GM23338 (cell line): ENCODE data around the gene IFNW1. TPM values are rescaled to one million over a fixed set of nuclear protein-coding genes. Genes with fewer than 3 reads are reported as not detected.

Source experiments
- ATAC-seq: fragments of 200-7000 bp; cut with Tn5 transposase; 3 replicates; pipeline ENCODE4 v1.9.1; 2020
- DNase-seq: peaks from one replicate; pipeline ENCODE4 v3.0.0-alpha.2; 2015; ENCODE audit warnings: low spot score
- H2AFZ ChIP-seq: fragments of 200-600 bp; sonication (generic); 2 replicates; pipeline ENCODE4 v1.8.0; 2016; ENCODE audit warnings: antibody characterized with exemption, mild to moderate bottlenecking, moderate library complexity
- H3F3A ChIP-seq: fragments of 200-600 bp; sonication (generic); replicated peaks from 2 replicates; pipeline ENCODE4 v1.8.0; 2017; ENCODE audit warnings: antibody characterized with exemption, mixed run types, low read depth
- H3K27ac ChIP-seq: fragments of 200-600 bp; sonication (generic); 2 replicates; pipeline ENCODE4 v1.6.1; 2016; ENCODE audit warnings: low read depth
- H3K27me3 ChIP-seq: fragments of 200-600 bp; sonication (generic); 2 replicates; pipeline ENCODE4 v1.8.0; 2016; ENCODE audit warnings: mild to moderate bottlenecking, mixed run types, moderate library complexity; ENCODE audit not compliant: insufficient read depth
- H3K36me3 ChIP-seq: fragments of 200-600 bp; sonication (generic); 2 replicates; pipeline ENCODE4 v1.8.0; 2016; ENCODE audit warnings: mild to moderate bottlenecking; ENCODE audit not compliant: insufficient read depth
- H3K4me1 ChIP-seq: fragments of 200-600 bp; sonication (generic); 2 replicates; pipeline ENCODE4 v1.8.0; 2016; ENCODE audit warnings: mild to moderate bottlenecking, moderate library complexity; ENCODE audit not compliant: insufficient read depth
- H3K4me2 ChIP-seq: fragments of 200-600 bp; sonication (generic); 2 replicates; pipeline ENCODE4 v1.7.1; 2017; ENCODE audit warnings: mixed run types
- H3K4me3 ChIP-seq: fragments of 200-600 bp; sonication (generic); 2 replicates; pipeline ENCODE4 v1.6.1; 2016; ENCODE audit warnings: mixed run types
- H3K79me2 ChIP-seq: fragments of 200-600 bp; sonication (generic); replicated peaks from 2 replicates; pipeline ENCODE4 v1.8.0; 2017; ENCODE audit warnings: mild to moderate bottlenecking; ENCODE audit not compliant: insufficient read depth
- H3K9me2 ChIP-seq: fragments of 200-600 bp; sonication (generic); 2 replicates; pipeline ENCODE4 v1.8.0; 2017; ENCODE audit not compliant: insufficient read depth
- H4K20me1 ChIP-seq: fragments of 200-600 bp; sonication (generic); replicated peaks from 2 replicates; pipeline ENCODE4 v1.8.0; 2017; ENCODE audit warnings: mild to moderate bottlenecking; ENCODE audit not compliant: insufficient read depth
- H3K27ac Mint-ChIP-seq: 2 replicates; pipeline ENCODE4 v1.8.0; 2020; ENCODE audit warnings: inconsistent platforms, mild to moderate bottlenecking, moderate library complexity, mixed read lengths
- H3K27me3 Mint-ChIP-seq: 3 replicates; pipeline ENCODE4 v1.8.0; 2022; ENCODE audit warnings: low read depth, mild to moderate bottlenecking, moderate library complexity, mixed read lengths, inconsistent platforms; ENCODE audit not compliant: insufficient read depth, poor library complexity
- H3K36me3 Mint-ChIP-seq: 3 replicates; pipeline ENCODE4 v1.8.0; 2021; ENCODE audit warnings: low read depth, mild to moderate bottlenecking, inconsistent platforms, moderate library complexity, mixed read lengths
- H3K4me1 Mint-ChIP-seq: 3 replicates; pipeline ENCODE4 v1.8.0; 2020; ENCODE audit warnings: mild to moderate bottlenecking, inconsistent platforms, mixed read lengths
- H3K4me3 Mint-ChIP-seq: 3 replicates; pipeline ENCODE4 v1.8.0; 2021; ENCODE audit warnings: moderate library complexity, mild to moderate bottlenecking, inconsistent platforms, mixed read lengths
- H3K9me3 Mint-ChIP-seq: 3 replicates; pipeline ENCODE4 v1.8.0; 2020; ENCODE audit warnings: moderate library complexity, mild to moderate bottlenecking, inconsistent platforms, mixed read lengths
- CTCF ChIP-seq, 2 experiments: fragments of 200-600 bp in 1 of 2; sonication (generic) in 1 of 2; conservative IDR thresholded peaks; 2 replicates each; pipeline versions ENCODE4 v1.5.1 to v1.6.1; 2016 to 2017; ENCODE audit warnings: antibody characterized with exemption in 2 of 2, low read depth in 2 of 2, mild to moderate bottlenecking in 2 of 2, moderate library complexity in 1 of 2
- EZH2 ChIP-seq: fragments of 200-600 bp; sonication (generic); IDR thresholded peaks from one replicate; pipeline ENCODE4 v1.8.0; 2017; ENCODE audit warnings: antibody characterized with exemption, mild to moderate bottlenecking, low read depth; ENCODE audit not compliant: unreplicated experiment
- EZH2phosphoT487 ChIP-seq: fragments of 200-600 bp; sonication (generic); IDR thresholded peaks from one replicate; pipeline ENCODE4 v1.8.1; 2018; ENCODE audit warnings: antibody characterized with exemption; ENCODE audit not compliant: unreplicated experiment
- JUNB ChIP-seq: IDR thresholded peaks from one replicate; pipeline ENCODE4 v1.6.1; 2016; ENCODE audit warnings: antibody characterized with exemption; ENCODE audit not compliant: unreplicated experiment
- NANOG ChIP-seq: IDR thresholded peaks from 2 replicates; pipeline ENCODE4 v1.6.1; 2016; ENCODE audit warnings: antibody characterized with exemption, borderline replicate concordance
- POLR2AphosphoS5 ChIP-seq: IDR thresholded peaks from 2 replicates; pipeline ENCODE4 v1.6.1; 2016; ENCODE audit warnings: antibody characterized with exemption, low read depth
- STAT1 ChIP-seq: IDR thresholded peaks from one replicate; pipeline ENCODE4 v1.6.1; 2016; ENCODE audit warnings: antibody characterized with exemption; ENCODE audit not compliant: unreplicated experiment
- ZNF114 ChIP-seq: fragments of 250-450 bp; sonication (Bioruptor Pico); IDR thresholded peaks from 2 replicates; pipeline ENCODE4 v1.5.0; 2020; ENCODE audit warnings: mild to moderate bottlenecking, moderate library complexity
- ZNF331 ChIP-seq: fragments of 250-450 bp; sonication (Bioruptor Pico); IDR thresholded peaks from 2 replicates; pipeline ENCODE4 v1.5.0; 2020; ENCODE audit warnings: low read depth, mild to moderate bottlenecking, moderate library complexity
- ZNF462 ChIP-seq: fragments of 250-450 bp; sonication (Bioruptor Pico); IDR thresholded peaks from 2 replicates; pipeline ENCODE4 v1.5.0; 2020; ENCODE audit warnings: mild to moderate bottlenecking, moderate library complexity
- polyA plus RNA-seq: library from polyadenylated mRNA; unstranded; fragments of >200 nt; fragmentation: Nextera tagmentation; extraction: Ambion mirVana; gene quantifications from 2 replicates; pipeline ENCODE4 v1.2.1, GENCODE V29; 2016
- total RNA-seq: library from RNA; depleted of rRNA; stranded (reverse); fragments of >200 nt; shearing (Covaris generic); gene quantifications from 2 replicates; pipeline ENCODE4 v1.2.3, GENCODE V29; 2014
- TF ChIP-seq, protein P1 (sequence below): IDR thresholded peaks from one replicate; pipeline ENCODE4 v1.6.1; 2018; ENCODE audit warnings: antibody characterized with exemption; ENCODE audit not compliant: unreplicated experiment

Gene IFNW1
- total and polyA plus RNA-seq, 2 experiments from 2014 or later, result not detected

DNA sequence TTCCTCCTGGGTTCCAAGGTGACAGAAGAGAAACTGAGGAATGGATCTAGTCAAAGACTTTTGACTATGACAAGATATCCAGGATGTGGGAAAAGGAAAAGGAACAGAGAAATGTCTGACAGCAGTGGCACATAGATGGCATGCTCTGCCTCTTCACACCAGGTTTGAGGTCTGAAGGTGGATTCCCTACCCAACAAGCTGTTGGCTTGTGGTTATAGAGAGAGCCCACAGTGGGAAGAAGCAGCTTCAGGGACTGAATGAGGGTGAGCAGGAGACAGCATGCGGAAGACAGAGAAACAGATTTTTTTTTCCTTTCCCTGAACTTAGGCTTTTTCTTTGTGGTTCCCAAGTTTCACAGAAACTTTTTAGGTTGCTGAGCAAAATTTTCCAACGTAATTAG lies 20.6 kb downstream of the IFNW1 start:
- Histone ChIP-seq H3K4me1 (no peaks in the 10 kb centered on the region), H3K27ac (no peak overlapping the region), H3K27me3 (no peaks in the 10 kb centered on the region), H3K4me2 (no peak overlapping the region), H3K36me3 (no peaks in the 10 kb centered on the region), H3K4me3 (no peak overlapping the region), H3F3A (no peaks in the 10 kb centered on the region), H3K9me2 (no peaks in the 10 kb centered on the region), H4K20me1 (no peaks in the 10 kb centered on the region), H2AFZ (no peak overlapping the region), H3K79me2 (no peaks in the 10 kb centered on the region)
- Mint-ChIP-seq H3K4me1 (no peaks in the 10 kb centered on the region), H3K4me3 (no peak overlapping the region), H3K9me3 (no peaks in the 10 kb centered on the region), H3K36me3 (no peaks in the 10 kb centered on the region), H3K27ac (no peak overlapping the region), H3K27me3 (no peaks in the 10 kb centered on the region)
- ATAC-seq (no peak), DNase-seq (no peak)
- TF ChIP-seq ZNF331 (CRISPR knock-in tag) (no peak), POLR2AphosphoS5 (no peak), EZH2 (no peak), ZNF114 (CRISPR knock-in tag) (no peak), EZH2phosphoT487 (no peak), ZNF462 (no peak), JUNB (no peak), CTCF (conservative IDR thresholded peaks at IDR 0.05; ENCODE audit: low read depth in 2 of 2) (no peak), STAT1 (no peak), NANOG (no peak)
- TF ChIP-seq, protein P1, sequence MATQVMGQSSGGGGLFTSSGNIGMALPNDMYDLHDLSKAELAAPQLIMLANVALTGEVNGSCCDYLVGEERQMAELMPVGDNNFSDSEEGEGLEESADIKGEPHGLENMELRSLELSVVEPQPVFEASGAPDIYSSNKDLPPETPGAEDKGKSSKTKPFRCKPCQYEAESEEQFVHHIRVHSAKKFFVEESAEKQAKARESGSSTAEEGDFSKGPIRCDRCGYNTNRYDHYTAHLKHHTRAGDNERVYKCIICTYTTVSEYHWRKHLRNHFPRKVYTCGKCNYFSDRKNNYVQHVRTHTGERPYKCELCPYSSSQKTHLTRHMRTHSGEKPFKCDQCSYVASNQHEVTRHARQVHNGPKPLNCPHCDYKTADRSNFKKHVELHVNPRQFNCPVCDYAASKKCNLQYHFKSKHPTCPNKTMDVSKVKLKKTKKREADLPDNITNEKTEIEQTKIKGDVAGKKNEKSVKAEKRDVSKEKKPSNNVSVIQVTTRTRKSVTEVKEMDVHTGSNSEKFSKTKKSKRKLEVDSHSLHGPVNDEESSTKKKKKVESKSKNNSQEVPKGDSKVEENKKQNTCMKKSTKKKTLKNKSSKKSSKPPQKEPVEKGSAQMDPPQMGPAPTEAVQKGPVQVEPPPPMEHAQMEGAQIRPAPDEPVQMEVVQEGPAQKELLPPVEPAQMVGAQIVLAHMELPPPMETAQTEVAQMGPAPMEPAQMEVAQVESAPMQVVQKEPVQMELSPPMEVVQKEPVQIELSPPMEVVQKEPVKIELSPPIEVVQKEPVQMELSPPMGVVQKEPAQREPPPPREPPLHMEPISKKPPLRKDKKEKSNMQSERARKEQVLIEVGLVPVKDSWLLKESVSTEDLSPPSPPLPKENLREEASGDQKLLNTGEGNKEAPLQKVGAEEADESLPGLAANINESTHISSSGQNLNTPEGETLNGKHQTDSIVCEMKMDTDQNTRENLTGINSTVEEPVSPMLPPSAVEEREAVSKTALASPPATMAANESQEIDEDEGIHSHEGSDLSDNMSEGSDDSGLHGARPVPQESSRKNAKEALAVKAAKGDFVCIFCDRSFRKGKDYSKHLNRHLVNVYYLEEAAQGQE, result no peak
